Hepatocyte (in vitro differentiated cells): ENCODE data around the gene LMX1A.

Source experiments
- EZH2 ChIP-seq: fragments of 200-600 bp; sonication (generic); IDR thresholded peaks from 2 replicates; pipeline ENCODE4 v1.6.1; 2016; ENCODE audit warnings: antibody characterized with exemption, mild to moderate bottlenecking, borderline replicate concordance
- EZH2phosphoT487 ChIP-seq: fragments of 200-600 bp; sonication (generic); IDR thresholded peaks from one replicate; pipeline ENCODE4 v1.6.1; 2018; ENCODE audit warnings: antibody characterized with exemption, mild to moderate bottlenecking, low read depth, moderate library complexity; ENCODE audit not compliant: unreplicated experiment, severe bottlenecking
- TF ChIP-seq, protein P1 (sequence below): fragments of 200-600 bp; sonication (generic); IDR thresholded peaks from 2 replicates; pipeline ENCODE4 v1.5.1; 2016; ENCODE audit warnings: antibody characterized with exemption, mild to moderate bottlenecking; ENCODE audit not compliant: poor library complexity

DNA sequence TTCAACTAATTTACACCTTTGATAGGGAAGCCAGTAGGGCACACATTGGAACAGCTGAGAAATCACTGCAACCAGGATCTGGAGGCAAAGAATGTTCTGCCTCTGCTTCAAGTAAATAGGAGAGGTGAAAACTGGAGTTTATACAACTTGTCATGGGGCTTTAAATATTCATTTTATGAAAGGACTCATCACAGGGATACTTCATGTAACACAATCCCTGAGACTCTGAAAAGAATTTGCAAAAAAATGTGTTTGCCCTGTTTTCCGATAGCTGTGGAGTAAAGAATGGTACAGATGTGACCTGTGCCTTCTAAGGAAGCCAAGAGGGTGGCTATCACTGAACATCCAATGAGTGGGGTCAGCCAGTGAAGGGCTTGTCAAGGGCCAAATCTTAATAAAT is 152.0 kb downstream of the LMX1A start:
- TF ChIP-seq, protein P1, sequence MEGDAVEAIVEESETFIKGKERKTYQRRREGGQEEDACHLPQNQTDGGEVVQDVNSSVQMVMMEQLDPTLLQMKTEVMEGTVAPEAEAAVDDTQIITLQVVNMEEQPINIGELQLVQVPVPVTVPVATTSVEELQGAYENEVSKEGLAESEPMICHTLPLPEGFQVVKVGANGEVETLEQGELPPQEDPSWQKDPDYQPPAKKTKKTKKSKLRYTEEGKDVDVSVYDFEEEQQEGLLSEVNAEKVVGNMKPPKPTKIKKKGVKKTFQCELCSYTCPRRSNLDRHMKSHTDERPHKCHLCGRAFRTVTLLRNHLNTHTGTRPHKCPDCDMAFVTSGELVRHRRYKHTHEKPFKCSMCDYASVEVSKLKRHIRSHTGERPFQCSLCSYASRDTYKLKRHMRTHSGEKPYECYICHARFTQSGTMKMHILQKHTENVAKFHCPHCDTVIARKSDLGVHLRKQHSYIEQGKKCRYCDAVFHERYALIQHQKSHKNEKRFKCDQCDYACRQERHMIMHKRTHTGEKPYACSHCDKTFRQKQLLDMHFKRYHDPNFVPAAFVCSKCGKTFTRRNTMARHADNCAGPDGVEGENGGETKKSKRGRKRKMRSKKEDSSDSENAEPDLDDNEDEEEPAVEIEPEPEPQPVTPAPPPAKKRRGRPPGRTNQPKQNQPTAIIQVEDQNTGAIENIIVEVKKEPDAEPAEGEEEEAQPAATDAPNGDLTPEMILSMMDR = no peak
- no peak for TF ChIP-seq EZH2
- no peak for TF ChIP-seq EZH2phosphoT487
